ENCODE measurements around the gene CABP5.
"Not testable (repeated sequence)": the region's sequence is repeated elsewhere in the genome, so short reads cannot be mapped to it uniquely, and the experiment has no call there.

CABP5 gene

GRCh38 chr19:48043675-48044258 is at the start of gene CABP5:
Gene CABP5, minus strand, starts transcription at chr19:48044079. Its CDS starts 157 bp downstream, at chr19:48043922.
- DNase-seq = no peak

DNA sequence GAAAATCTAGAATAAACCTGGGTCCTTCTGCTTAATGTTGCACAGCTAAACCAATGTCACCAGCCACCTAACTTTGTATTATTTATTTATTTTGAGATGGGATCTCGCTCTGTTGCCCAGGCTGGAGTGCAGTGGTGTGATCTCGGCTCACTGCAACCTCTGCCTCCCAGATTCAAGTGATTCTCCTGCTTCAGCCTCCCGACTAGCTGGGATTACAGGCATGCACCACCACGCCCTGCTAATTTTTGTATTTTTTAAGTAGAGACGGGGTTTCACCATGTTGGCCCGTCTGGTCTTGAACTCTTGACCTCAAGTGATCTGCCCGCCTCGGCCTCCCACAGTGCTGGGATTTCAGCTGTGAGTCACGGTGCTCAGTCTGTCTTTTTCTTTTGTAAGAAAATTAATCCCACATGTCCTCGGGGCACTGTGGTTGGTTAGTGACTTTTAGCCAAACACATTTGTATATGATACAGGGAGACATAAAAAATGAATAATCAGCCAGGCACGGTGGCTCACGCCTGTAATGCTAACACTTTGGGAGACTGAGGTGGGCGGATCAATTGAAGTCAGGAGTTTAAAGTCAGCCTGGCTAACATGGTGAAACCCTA is 47.3 kb upstream of the CABP5 start:
- not testable (repeated sequence) for DNase-seq

GRCh38 chr19:48090281-48090802 is 46.5 kb upstream of the CABP5 start:
- no peak for DNase-seq

- not testable (repeated sequence) for DNase-seq
These were observed 45.1 kb upstream of the CABP5 start for GRCh38 chr19:48088991-48089390.

DNA sequence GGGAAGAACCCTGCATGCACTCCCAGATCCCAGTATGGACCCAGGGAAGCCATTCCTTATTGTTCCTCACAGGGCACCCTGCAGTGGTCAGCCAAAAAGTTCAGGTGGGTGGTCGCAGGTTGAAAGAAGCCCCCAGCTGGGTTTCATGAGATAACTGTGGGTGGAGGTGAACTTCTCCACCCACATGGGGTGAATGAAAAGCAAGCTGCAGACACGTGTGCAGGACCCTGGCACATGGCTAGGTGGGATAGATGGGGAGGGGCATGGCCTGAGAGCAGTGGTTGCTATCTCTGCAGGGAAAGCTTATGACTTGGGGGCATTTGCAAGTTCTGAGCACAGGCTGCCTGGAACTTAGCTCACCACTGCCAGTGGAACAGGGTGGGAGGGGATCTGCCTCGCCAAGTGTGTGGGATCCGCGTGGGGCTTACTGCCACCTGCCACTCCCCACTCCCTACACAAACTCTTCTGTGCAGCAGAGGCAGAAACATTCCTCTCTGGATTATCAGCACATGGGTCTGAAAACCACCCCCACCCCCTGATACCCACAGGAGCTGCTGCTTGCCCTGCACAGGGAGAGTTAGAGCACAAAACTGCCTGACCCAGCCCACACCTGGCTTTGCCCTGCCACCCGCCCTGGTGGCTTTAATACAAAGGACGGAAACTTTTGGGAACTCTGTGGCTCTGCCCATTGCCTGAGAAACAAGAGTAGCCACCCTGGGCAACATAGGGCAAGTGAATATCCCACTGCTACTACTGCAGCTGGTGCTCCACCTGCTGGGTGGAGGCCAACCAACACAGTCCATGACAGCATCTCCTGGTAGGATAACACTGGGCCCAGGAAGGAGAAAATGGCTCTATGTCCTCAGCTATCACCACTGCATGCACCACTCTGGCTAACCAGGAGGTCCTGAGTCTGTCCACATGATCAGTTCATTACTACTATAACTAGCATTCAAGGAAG is 42.3 kb upstream of the CABP5 start:
- DNase-seq = no peak

DNA sequence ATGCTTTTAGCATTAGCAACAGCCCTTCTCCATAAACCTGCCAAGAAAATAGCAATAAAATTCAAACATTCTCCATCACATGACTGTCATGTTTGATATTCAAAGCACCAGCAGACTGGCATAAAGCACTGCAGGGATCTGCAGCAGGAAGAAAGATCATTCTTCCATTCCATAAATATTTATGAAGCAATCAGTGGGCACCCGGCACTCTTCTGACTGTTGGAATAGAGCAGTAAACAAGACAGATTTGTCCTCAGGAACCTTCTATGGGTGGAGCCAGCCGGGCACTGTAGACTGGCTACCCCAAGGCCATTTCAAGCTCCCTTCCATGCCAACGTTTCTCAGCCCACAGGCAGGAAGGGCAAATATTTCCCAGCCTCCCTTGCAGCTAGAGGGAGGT is 41.2 kb upstream of the CABP5 start:
- no peak for DNase-seq

DNA sequence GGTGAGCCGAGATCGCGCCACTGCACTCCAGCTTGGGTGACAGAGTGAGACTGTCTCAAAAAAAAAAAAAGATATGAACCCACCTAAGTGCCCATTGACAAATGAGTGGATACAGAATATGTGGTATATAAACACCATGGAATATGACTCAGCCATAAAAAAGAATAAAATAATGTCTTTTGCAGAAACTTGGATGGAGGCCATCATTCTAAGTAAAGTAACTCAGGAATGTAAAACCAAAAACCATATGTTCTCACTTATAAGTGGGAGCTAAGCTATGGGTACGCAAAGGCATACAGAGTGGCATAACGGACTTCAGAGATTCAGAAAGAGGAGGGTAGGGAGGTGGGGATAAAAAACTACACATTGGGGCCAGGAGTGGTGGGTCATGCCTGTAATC is 37.2 kb upstream of the CABP5 start:
- no peak for DNase-seq

DNA sequence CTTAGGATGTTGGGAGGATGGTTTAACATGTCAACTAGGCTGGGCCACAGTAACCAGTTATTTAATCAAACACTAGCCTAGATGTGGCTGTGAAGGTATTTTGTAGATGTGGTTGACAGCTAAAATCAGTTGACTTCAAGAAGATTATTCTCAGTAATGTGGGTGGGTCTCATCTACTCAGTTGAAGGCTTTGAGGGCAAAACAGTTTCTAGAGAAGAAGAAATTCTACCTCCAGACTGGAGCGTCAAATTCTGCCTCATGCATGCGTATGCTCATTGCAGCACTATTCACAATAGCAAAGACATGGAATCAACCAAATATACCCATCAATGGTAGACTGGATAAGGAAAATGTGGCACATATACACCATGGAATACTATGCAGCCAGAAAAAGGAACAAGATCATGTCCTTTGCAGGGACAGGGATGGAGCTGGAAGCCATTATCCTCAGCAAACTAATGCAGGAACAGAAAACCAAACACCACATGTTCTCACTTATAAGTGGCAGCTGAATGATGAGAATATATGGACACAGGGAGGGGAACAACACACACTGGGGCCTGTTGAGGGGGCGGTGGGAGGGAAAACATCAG is 26.4 kb upstream of the CABP5 start:
- DNase-seq = not testable (repeated sequence)

- no peak for DNase-seq
These were observed 25.6 kb upstream of the CABP5 start for GRCh38 chr19:48069435-48069834.

GRCh38 chr19:48064509-48064908 is 20.6 kb upstream of the CABP5 start:
- no peak for DNase-seq

- no peak for DNase-seq
These were observed 17.8 kb upstream of the CABP5 start for GRCh38 chr19:48061401-48062344.

DNA sequence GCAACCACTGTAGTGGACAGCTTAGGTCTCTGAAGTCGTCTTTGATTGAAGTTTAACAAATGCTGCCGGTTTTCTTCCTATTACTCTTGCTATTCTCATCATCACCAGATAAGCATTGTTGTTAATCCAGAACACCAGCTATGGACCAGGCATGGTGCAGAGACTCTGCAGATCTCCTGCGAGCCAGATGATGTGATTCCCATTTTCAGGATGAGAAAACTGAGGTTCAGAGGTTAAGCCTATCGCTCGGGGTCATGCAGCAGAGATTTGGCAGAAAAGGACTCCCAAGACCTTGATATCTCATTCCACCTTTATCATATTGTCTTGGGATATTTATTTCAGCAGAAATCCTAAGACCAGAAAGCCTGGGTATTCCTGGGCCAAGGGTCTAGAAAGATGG is 16.5 kb upstream of the CABP5 start:
- no peak for DNase-seq

DNA sequence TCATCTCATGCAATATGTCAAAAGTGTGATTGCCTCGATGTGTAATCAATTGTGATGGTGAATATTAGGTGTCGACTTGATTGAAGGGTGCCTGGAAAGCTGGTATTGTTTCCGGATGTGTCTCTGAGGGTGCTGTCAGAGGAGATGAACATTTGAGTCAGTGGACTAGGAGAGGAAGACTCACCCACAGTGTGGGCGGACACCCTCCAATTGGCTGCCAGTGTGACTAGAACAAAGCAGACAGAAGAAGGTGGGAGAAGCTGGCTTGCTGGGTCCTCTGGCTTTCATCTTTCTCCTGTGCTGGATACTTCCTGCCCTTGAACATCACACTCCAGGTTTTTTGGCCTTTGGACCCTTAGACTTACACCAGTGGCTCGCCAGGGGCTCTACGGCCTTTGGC is 15.5 kb upstream of the CABP5 start:
- no peak for DNase-seq

DNA sequence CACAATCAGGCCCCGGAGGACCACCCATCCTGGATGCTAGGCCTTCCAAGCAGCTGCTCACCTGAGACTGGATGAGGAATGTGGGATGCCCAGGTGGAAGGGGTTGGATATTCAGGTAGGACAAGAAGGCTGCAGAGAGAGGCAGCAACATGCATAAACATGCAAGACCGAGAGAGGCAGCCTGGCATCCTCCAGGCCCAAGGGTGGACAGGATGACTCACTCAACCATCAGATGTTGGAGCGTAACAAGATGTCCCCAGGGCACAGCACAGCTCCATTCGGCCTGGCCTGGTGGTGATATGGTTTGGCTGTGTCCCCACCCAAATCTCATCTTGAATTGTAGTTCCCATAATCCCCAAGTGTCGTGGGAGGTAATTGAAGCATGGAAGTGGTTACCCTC is 10.0 kb upstream of the CABP5 start:
- no peak for DNase-seq

DNA sequence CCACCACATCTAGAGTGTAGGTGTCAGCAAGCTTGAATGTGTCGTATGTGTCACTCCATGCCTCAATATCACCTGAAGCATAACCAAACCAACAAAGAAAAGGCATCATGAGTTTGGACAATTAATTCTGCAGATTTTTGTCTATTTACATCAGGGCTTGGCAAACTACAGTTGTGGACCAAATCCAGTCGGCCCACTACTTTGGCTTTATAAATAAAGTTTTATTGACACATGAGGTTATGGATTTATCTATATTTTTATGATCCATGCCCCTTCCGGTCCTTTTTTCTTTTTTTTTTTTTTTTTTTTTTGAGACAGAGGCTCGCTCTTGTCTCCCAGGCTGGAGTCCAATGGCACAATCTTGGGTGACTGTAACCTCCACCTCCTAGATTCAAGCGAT is 9.2 kb upstream of the CABP5 start:
- no peak for DNase-seq

- no peak for DNase-seq
These were observed 7.6 kb upstream of the CABP5 start for GRCh38 chr19:48051335-48052033.

DNA sequence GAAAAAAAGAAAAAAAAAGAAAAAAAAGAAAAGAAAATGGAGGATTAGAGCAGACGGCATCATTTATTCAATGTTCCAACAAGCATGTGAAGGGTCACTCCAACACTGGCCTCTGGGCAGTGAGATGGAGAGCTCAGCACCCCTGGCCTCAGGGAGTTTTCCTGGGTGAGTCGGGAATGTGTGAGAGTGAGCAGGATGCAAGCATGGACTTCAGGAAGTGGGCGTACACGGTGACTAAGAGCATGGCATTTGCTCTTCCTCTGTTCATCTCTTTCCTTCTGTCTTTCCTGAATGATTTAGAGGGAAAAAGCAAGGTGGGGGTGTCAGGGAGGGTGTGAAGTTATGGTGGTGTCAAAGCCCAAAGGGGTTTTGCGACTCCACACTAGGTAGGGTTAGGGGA is 682 bp upstream of the CABP5 start:
- DNase-seq = no peak

- DNase-seq = no peak
These were observed 1.9 kb downstream of the CABP5 start for GRCh38 chr19:48041877-48042580.

- no peak for DNase-seq
These were observed 7.1 kb downstream of the CABP5 start for GRCh38 chr19:48036765-48037164.

DNA sequence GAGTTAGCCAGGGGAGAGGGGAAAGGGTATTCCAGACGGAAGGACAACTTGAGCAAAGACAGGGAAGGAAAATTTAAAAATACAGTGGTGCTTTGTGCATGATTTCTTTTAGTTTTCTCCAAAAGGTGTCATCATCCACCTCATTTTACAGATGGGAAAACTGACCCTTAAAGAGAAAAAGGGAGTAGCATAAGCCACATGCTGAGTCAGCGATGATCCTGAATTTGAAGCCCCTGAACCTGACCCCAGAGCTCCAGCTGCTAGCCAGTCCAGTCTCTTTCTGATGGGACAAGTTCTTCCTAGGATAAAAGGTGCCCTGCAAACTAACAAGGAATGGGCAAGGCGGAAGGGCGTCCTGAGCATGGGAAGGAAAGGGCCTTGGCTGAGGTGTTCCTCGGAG is 10.3 kb downstream of the CABP5 start:
- no peak for DNase-seq

GRCh38 chr19:48030073-48030472 is 13.8 kb downstream of the CABP5 start:
- DNase-seq = no peak

All from NK-92 treated with Interleukin-12 subunit alpha and Interleukin-12 subunit beta, amount 100 ng/mL, for 24 hours (cell line).